IMR-90 (cell line): ENCODE measurements around the gene SCAF1. TPM values are rescaled to one million over a fixed set of nuclear protein-coding genes. Genes with fewer than 3 reads are reported as not detected.

ENCODE experiments used
- ATAC-seq: fragments of 200-7000 bp; cut with Tn5 transposase; 2 replicates; pipeline ENCODE4 v1.9.1; 2020; ENCODE audit warnings: low read depth, mild to moderate bottlenecking, moderate library complexity
- BruUV-seq: library from RNA; stranded (reverse); fragments of 400-500 nt; replicated peaks from 2 replicates; lab custom pipeline; 2021; lab: Mats Ljungman, UMichigan
- CTCF ChIA-PET: fragments of 300-600 bp; formaldehyde crosslinking; extraction: SDS; loops from one replicate; lab custom pipeline; 2021; ENCODE audit warnings: antibody characterized with exemption; lab: Yijun Ruan, JAX
- POLR2A ChIA-PET: fragments of 300-600 bp; sonication (Branson Sonifier 250); formaldehyde crosslinking; loops from one replicate; lab custom pipeline; 2022; ENCODE audit warnings: antibody characterized with exemption; ENCODE audit not compliant: unreplicated experiment; lab: Charles Lee
- DNase-seq: peaks from one replicate; pipeline ENCODE4 v3.0.0; 2013
- H2AFZ ChIP-seq: replicated peaks from 2 replicates; pipeline ENCODE3; 2013; ENCODE audit warnings: low read length, mild to moderate bottlenecking; ENCODE audit not compliant: poor library complexity
- H2AK5ac ChIP-seq: 2 replicates; pipeline ENCODE4 v1.6.1; 2013; ENCODE audit warnings: low read depth, low read length, inconsistent platforms
- H2AK9ac ChIP-seq: replicated peaks from 2 replicates; pipeline ENCODE3; 2013; ENCODE audit warnings: mild to moderate bottlenecking, low read depth, low read length, moderate library complexity; ENCODE audit not compliant: poor library complexity
- H2BK120ac ChIP-seq: 2 replicates; pipeline ENCODE4 v1.6.1; 2013; ENCODE audit warnings: low read depth, low read length, inconsistent platforms
- H2BK15ac ChIP-seq: 3 replicates; pipeline ENCODE4 v1.6.1; 2013; ENCODE audit warnings: low read depth, low read length, inconsistent platforms
- H2BK20ac ChIP-seq: 2 replicates; pipeline ENCODE4 v1.6.1; 2013; ENCODE audit warnings: low read depth, mild to moderate bottlenecking, inconsistent platforms, low read length, moderate library complexity
- H2BK5ac ChIP-seq: 2 replicates; pipeline ENCODE4 v1.6.1; 2013; ENCODE audit warnings: mild to moderate bottlenecking, low read depth, low read length, inconsistent platforms; ENCODE audit not compliant: poor library complexity, severe bottlenecking
- H3K14ac ChIP-seq: replicated peaks from 2 replicates; pipeline ENCODE4 v1.6.1; 2013; ENCODE audit warnings: low read depth, low read length, inconsistent platforms
- H3K18ac ChIP-seq: 2 replicates; pipeline ENCODE4 v1.6.1; 2013; ENCODE audit warnings: low read depth, low read length, control low read depth
- H3K23ac ChIP-seq: 2 replicates; pipeline ENCODE4 v1.6.1; 2013; ENCODE audit warnings: low read depth, low read length, inconsistent platforms
- H3K27ac ChIP-seq: 2 replicates; pipeline ENCODE4 v1.5.1; 2013; ENCODE audit warnings: mild to moderate bottlenecking, control low read depth, low read length; ENCODE audit not compliant: insufficient read depth
- H3K27me3 ChIP-seq: 2 replicates; pipeline ENCODE4 v1.6.1; 2013; ENCODE audit warnings: low read length; ENCODE audit not compliant: control insufficient read depth, insufficient read depth
- H3K36me3 ChIP-seq: 2 replicates; pipeline ENCODE4 v1.6.1; 2013; ENCODE audit warnings: low read length, mixed read lengths; ENCODE audit not compliant: control insufficient read depth, insufficient read depth
- H3K4ac ChIP-seq: 2 replicates; pipeline ENCODE4 v1.6.1; 2013; ENCODE audit warnings: low read depth, low read length, inconsistent platforms
- H3K4me1 ChIP-seq: 2 replicates; pipeline ENCODE4 v1.6.1; 2013; ENCODE audit warnings: low read length, mixed read lengths; ENCODE audit not compliant: control insufficient read depth, insufficient read depth
- H3K4me2 ChIP-seq: 2 replicates; pipeline ENCODE4 v1.6.1; 2013; ENCODE audit warnings: low read depth, mild to moderate bottlenecking, control low read depth, low read length, moderate library complexity
- H3K4me3 ChIP-seq: 2 replicates; pipeline ENCODE4 v1.5.1; 2013; ENCODE audit warnings: low read depth, mild to moderate bottlenecking, control low read depth, low read length, moderate library complexity; ENCODE audit not compliant: insufficient read depth
- H3K56ac ChIP-seq: 2 replicates; pipeline ENCODE4 v1.6.1; 2013; ENCODE audit warnings: low read length, inconsistent platforms; ENCODE audit not compliant: insufficient read depth; ENCODE audit errors: extremely low read depth
- H3K79me1 ChIP-seq, 2 experiments: 2 replicates each; pipeline ENCODE4 v1.6.1; 2013; ENCODE audit warnings: low read length in 2 of 2, inconsistent platforms in 1 of 2, low read depth in 1 of 2
- H3K9ac ChIP-seq: 2 replicates; pipeline ENCODE4 v1.6.1; 2013; ENCODE audit warnings: low read depth, low read length, control low read depth
- H3K9me1 ChIP-seq: 2 replicates; pipeline ENCODE4 v1.6.1; 2013; ENCODE audit warnings: low read length, inconsistent platforms; ENCODE audit not compliant: insufficient read depth
- H3K9me3 ChIP-seq: 2 replicates; pipeline ENCODE4 v1.6.1; 2013; ENCODE audit warnings: low read length; ENCODE audit not compliant: control insufficient read depth, insufficient read depth
- H4K20me1 ChIP-seq: 2 replicates; pipeline ENCODE4 v1.6.1; 2013; ENCODE audit warnings: low read length, inconsistent platforms; ENCODE audit not compliant: insufficient read depth
- H4K5ac ChIP-seq: 2 replicates; pipeline ENCODE4 v1.6.1; 2013; ENCODE audit warnings: mild to moderate bottlenecking, low read depth, low read length, control low read depth
- H4K8ac ChIP-seq, 2 experiments: 2 replicates each; pipeline ENCODE4 v1.6.1; 2013; ENCODE audit warnings: low read depth in 2 of 2, low read length in 2 of 2, control low read depth in 1 of 2, inconsistent platforms in 1 of 2
- H4K91ac ChIP-seq: 2 replicates; pipeline ENCODE4 v1.6.1; 2013; ENCODE audit warnings: low read depth, low read length, inconsistent platforms; ENCODE audit not compliant: insufficient read depth
- CTCF ChIP-seq: conservative IDR thresholded peaks from 2 replicates; pipeline ENCODE4 v1.5.1; 2012; ENCODE audit warnings: mild to moderate bottlenecking, low read depth, low read length, improper control_type of control experiment
- NFE2L2 ChIP-seq: fragments of 150-350 bp; IDR thresholded peaks from 2 replicates; pipeline ENCODE4 v1.6.1; 2016; ENCODE audit warnings: low read depth, mild to moderate bottlenecking, low read length
- WGBS, 2 experiments: methylation state at CpG; one replicate each; pipeline versions ENCODE4 v1.1.5 to v1.1.7; 2013; ENCODE audit warnings: missing lambda C conversion rate in 2 of 2; ENCODE audit not compliant: insufficient read length in 1 of 2; ENCODE audit errors: extremely low coverage in 2 of 2; 5-methylcytosine and 5-hydroxymethylcytosine counted together
- dilution Hi-C: fragments of 300-500 bp; cut with HindIII; formaldehyde crosslinking; loops from one replicate; pipeline ENCODE4 v1.14.3; 2018; ENCODE audit warnings: low sequenced_read_pairs; ENCODE audit not compliant: unreplicated experiment
- in situ Hi-C: fragments of 300-500 bp; cut with MboI; formaldehyde crosslinking; loops from 3 replicates; pipeline ENCODE4 v1.14.3; 2019; ENCODE audit warnings: low sequenced_read_pairs, inconsistent platforms, mixed read lengths
- intact Hi-C: fragments of 100-400 bp; cut with micrococcal nuclease; formaldehyde crosslinking; loops from 2 replicates; pipeline ENCODE4 v1.10.0; 2022
- polyA plus RNA-seq, 3 experiments: library from polyadenylated mRNA; depleted of rRNA; stranded (reverse); fragments of >200 nt; gene quantifications; 2 replicates each; pipeline ENCODE4 v1.2.3, GENCODE V29; 2012; ENCODE audit warnings: low replicate concordance in 1 of 3
- total RNA-seq: library from RNA; depleted of rRNA; stranded (reverse); fragments of >200 nt; gene quantifications from 2 replicates; pipeline ENCODE4 v1.2.3, GENCODE V29; 2012

Gene SCAF1
- total and polyA plus RNA-seq, 2 of the 4 experiments (the other 2 are of a cell fraction), result 2.2 to 14.8 TPM

- ATAC-seq, result no peak
- H3K14ac ChIP-seq, result no peak overlapping the region
- intact Hi-C loops, result no loop called here
- H3K27ac ChIP-seq, result no peak overlapping the region
- 68% methylated on average over 4 of the region's 11 CpGs; no CpG with 5 or more reads in 1 of the 2 experiments for WGBS, 2 experiments
- H2BK5ac ChIP-seq, result no peak overlapping the region
- H2AFZ ChIP-seq, result no peak overlapping the region
- 0 out of 2 replicates have a peak, but pooled peaks cover 3% of the 10 kb centered on the region for H3K9me1 ChIP-seq
- no peak overlapping the region for H3K4me3 ChIP-seq
- ChIA-PET POLR2A (no interaction called here), CTCF (no interaction called here)
- dilution Hi-C loops, result no loop called here
- H3K9me3 ChIP-seq, result no peaks in the 10 kb centered on the region
- H2AK5ac ChIP-seq, result no peak overlapping the region
- no peak overlapping the region for H4K91ac ChIP-seq
- in situ Hi-C loops, result no loop called here
- no peak overlapping the region for H3K4me2 ChIP-seq
- H2BK120ac ChIP-seq, result no peak overlapping the region
- H3K27me3 ChIP-seq, result no peaks in the 10 kb centered on the region
- H3K4me1 ChIP-seq, result no peaks in the 10 kb centered on the region
- DNase-seq, result no peak
- H4K20me1 ChIP-seq, result no peaks in the 10 kb centered on the region
- no TSS peak for BruUV-seq
- H3K56ac ChIP-seq, result no peak overlapping the region
- H4K8ac ChIP-seq, result no peak overlapping the region
- TF ChIP-seq NFE2L2 (no peak), CTCF (no peak)
- no peak overlapping the region for H2BK15ac ChIP-seq
- H3K23ac ChIP-seq, result no peak overlapping the region
- H3K36me3 ChIP-seq, result peaks cover 28% of the 10 kb centered on the region
- H3K18ac ChIP-seq, result no peak overlapping the region
- H4K5ac ChIP-seq, result no peak overlapping the region
- no peak overlapping the region for H3K4ac ChIP-seq
- no peak overlapping the region for H2AK9ac ChIP-seq
- H2BK20ac ChIP-seq, result no peak overlapping the region
- no peak overlapping the region for H3K9ac ChIP-seq
- H3K79me1 ChIP-seq, result no peaks in the 10 kb centered on the region
Observed at GRCh38 chr19:49700563-49700962, 58.6 kb downstream of the SCAF1 start.
